ENCODE results near the gene SEMA4D. TPM values are rescaled to one million over a fixed set of nuclear protein-coding genes. Genes with fewer than 3 reads are reported as not detected.

Gene SEMA4D
- total and polyA plus RNA-seq, 7 donors = 1.4 to 35.1 (median 4.6) TPM

DNA sequence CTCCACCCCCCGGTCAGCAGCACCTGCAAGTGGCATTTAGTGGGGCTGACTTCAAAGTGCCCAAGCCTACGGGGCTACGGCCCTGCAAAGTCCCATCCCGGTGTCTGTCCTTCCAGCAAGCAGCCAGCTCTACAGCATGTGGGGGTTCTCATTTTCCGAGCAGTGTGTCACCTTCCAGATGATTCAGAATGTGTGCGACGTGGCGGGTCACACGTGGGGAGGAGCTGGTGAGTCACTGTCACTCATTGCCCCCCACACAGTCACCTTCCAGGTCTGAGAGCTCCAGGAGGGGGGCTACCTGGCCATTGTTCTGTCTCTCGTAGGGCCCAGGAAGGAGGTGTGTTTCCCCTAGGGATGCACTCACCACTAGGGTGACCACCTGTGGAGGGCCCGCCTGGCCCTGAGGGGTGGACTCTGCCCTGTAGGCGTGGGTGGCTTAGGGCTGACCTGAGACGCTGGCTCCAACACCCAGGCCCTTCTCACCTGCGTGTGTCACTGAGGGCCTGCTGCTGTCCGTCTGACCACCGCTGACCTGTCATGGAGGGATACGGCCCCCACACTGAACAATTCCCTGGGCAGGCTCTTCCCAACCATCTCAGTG, 70.2 kb downstream of the SEMA4D start:
- Histone ChIP-seq H3K27ac (no peak overlapping the region), H3K27me3 (no peaks in the 10 kb centered on the region), H3K9me3 (no peaks in the 10 kb centered on the region), H3K36me3 (no peaks in the 10 kb centered on the region), H3K4me1 (peaks cover 0 to 4% (median 0%) of the 10 kb centered on the region in 4 donors), H3K4me3 (no peak overlapping the region)
- intact Hi-C loops (cut with DNase I) = no loop called here
- TF ChIP-seq EP300 (IDR thresholded peaks at IDR 0.05) = no peak
- 85 to 92% methylated on average over 17 of the region's 17 CpGs for WGBS, 2 donors
- no peak for DNase-seq

GRCh38 chr9:89426384-89426961, 71.4 kb downstream of the SEMA4D start:
- intact Hi-C loops (cut with DNase I) = no loop called here
- no peak for DNase-seq
- Histone ChIP-seq H3K4me3 (no peak overlapping the region), H3K4me1 (no peaks in the 10 kb centered on the region), H3K27ac (no peak overlapping the region), H3K27me3 (no peaks in the 10 kb centered on the region), H3K9me3 (no peaks in the 10 kb centered on the region), H3K36me3 (no peaks in the 10 kb centered on the region)
- TF ChIP-seq EP300 (IDR thresholded peaks at IDR 0.05) (no peak), POLR2AphosphoS5 (IDR thresholded peaks at IDR 0.05) (no peak), POLR2A (IDR thresholded peaks at IDR 0.05) (no peak), CTCF (IDR thresholded peaks at IDR 0.05) (no peak)
- 48 to 75% methylated on average over 14 of the region's 14 CpGs for WGBS, 2 donors

DNA sequence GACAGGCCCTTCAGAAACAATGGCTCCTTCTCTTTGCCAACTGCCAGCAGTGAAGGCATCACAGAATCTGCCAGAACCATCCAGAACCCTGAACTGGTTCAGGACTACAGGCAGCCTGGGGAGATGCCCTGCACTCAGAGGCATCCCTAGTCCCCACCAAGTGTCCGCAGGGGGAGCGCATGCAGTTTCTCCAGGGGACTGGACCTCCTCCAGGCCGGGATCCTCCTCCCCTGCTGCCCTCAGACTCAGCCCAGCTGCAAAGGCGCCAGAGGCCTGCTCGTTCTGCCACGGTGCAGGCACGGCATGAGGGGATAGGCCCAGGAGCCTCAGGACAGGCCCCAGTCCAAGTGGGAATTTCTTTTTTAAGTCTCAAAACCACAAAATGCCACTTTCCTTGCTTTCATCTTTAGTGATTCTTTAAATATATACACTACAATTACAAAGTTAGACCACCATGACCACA, 72.0 kb downstream of the SEMA4D start:
- Histone ChIP-seq H3K27me3 (no peaks in the 10 kb centered on the region), H3K4me3 (no peak overlapping the region), H3K27ac (no peak overlapping the region), H3K36me3 (no peaks in the 10 kb centered on the region), H3K4me1 (no peaks in the 10 kb centered on the region), H3K9me3 (no peaks in the 10 kb centered on the region)
- intact Hi-C loops (cut with DNase I) = no loop called here
- no peak for DNase-seq
- TF ChIP-seq EP300 (IDR thresholded peaks at IDR 0.05) (no peak), POLR2AphosphoS5 (IDR thresholded peaks at IDR 0.05) (no peak), CTCF (IDR thresholded peaks at IDR 0.05) (no peak), POLR2A (IDR thresholded peaks at IDR 0.05) (no peak)
- WGBS, 2 donors = 64 to 81% methylated on average over 7 of the region's 7 CpGs

GRCh38 chr9:89425024-89425805, 72.7 kb downstream of the SEMA4D start:
- TF ChIP-seq POLR2A (IDR thresholded peaks at IDR 0.05) = no peak
- no peak for TF ChIP-seq CTCF (IDR thresholded peaks at IDR 0.05)
- no peak for TF ChIP-seq POLR2AphosphoS5 (IDR thresholded peaks at IDR 0.05)
- Histone ChIP-seq H3K4me3 (no peak overlapping the region), H3K4me1 (no peaks in the 10 kb centered on the region), H3K27ac (no peak overlapping the region), H3K36me3 (no peaks in the 10 kb centered on the region), H3K9me3 (no peaks in the 10 kb centered on the region), H3K27me3 (no peaks in the 10 kb centered on the region)
- WGBS, 2 donors = 60 to 68% methylated on average over 9 of the region's 9 CpGs
- intact Hi-C loops (cut with DNase I) = no loop called here
- DNase-seq = no peak
